HG02642 (cell line): Measurements from ENCODE around the gene PDS5A.
"Not testable (repeated sequence)": the region's sequence is repeated elsewhere in the genome, so short reads cannot be mapped to it uniquely, and the experiment has no call there.

Source experiments
- ATAC-seq: cut with Tn5 transposase; IDR thresholded peaks from one replicate; pipeline ENCODE4 v1.9.1; 2021; ENCODE audit warnings: mild to moderate bottlenecking; ENCODE audit not compliant: unreplicated experiment, poor library complexity

PDS5A gene

GRCh38 chr4:39905019-39905418 lies 72.7 kb downstream of the PDS5A start:
- ATAC-seq: not testable (repeated sequence)

DNA sequence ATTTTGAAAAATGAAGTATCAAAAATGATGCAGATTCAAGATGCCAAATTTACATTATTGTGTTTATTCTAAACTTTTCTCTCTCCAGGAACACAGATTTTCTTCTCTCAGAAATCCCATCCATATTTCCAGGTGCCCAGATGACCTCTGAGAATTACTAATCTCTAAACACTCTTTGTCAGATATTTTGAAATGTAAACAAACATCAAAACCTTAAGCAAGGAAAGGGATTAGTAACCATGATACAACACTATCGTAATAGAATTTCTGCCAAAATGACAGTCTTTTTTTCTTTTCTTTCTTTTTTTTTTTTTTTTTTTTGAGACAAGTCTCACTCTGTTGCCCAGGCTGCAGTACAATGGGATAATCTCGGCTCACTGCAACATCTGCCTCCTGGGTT lies 76.7 kb downstream of the PDS5A start:
- no peak for ATAC-seq

DNA sequence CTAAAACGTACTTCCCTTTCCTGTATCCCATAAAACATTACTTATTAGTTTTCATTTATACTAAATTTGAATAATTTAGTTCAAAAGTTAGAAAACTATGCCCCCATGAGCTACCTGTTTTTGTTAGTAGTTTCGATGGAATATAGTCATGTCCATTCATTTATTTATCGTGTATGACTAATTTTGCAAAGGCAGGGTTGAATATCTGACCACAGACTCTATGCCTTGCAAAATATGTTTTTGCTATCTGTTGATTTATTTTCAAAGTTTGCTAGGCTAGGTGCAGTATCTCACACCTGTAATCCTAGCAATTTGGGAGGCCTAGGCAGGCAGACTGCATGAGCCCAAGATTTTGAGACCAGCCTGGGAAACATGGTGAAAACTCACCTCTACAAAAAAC lies 78.4 kb downstream of the PDS5A start:
- ATAC-seq: no peak

- ATAC-seq: no peak
Observed at GRCh38 chr4:39898015-39898414, 79.7 kb downstream of the PDS5A start.

GRCh38 chr4:39893693-39894072 lies 84.0 kb downstream of the PDS5A start:
- ATAC-seq: no peak

GRCh38 chr4:39892988-39893692 lies 84.6 kb downstream of the PDS5A start:
- no peak for ATAC-seq

DNA sequence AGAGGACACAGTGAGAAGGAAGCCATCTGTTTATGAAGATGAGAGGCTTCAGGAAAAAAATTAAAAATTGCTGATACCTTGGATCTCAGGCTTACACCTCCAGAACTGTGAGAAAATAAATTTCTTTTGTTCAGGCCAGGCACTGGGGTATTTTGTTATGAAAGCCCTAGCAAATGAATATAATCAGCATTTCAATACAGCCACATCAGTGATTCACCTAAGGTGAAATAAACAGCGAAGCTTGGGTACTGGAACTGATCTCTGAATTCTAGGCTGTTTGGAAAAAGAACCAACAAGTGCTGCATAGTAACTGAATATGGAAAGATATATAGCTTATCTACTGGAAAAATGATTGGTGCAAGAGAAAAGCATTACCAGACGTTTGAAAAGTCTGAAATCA lies 88.5 kb downstream of the PDS5A start:
- no peak for ATAC-seq

GRCh38 chr4:39888541-39888940 lies 89.2 kb downstream of the PDS5A start:
- ATAC-seq: no peak

DNA sequence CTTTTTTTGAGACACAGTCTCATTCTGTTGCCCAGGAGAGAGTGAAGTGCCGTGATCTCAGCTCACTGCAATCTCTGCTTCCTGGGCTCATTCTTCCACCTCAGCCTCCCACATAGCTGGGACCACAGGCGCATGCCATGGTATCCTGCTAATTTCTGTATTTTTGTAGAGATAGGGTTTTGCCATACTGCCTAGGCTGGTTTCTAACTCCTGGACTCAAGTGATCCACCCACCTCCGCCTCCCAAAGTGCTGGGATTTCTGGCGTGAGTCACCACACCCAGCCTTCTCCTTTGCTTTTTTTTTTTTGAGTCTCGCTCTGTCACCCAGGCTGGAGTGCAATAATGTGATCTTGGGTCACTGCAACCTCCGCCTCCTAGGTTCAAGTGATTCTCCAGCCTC lies 94.1 kb downstream of the PDS5A start:
- no peak for ATAC-seq

DNA sequence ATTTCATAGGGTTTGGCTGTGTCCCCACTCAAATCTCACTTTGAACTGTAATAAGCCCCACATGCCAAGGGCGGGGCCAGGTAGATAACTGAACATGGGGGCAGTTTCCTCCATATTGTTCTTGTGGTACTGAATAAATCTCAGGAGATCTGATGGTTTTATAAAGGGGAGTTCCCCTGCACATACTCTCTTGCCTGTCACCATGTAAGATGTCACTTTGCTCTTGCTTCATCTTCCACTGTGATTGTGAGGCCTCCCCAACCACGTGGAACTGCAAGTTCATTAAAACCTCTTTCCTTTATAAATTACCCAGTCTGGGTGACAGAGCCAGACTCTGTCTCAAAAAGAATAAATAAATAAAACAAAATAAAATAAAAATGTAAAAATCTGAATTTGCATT lies 95.9 kb downstream of the PDS5A start:
- no peak for ATAC-seq

DNA sequence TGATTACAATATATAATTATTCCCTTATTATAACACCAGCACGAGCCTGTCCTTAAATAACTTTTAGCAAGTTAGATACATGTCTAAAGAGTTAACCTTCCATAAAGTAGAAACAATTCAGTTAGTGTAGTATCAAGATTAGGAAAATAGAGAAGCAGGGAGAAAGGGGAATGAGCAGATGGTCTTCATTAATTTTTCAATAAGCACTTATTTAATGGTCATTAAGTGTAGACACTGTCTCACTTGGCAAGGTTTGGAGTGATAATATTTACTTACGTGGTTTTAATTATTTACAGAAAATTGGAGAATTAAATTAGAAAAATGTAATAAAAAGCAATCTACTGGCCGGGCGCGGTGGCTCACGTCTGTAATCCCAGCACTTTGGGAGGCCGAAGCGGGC lies 99.7 kb downstream of the PDS5A start:
- no peak for ATAC-seq

DNA sequence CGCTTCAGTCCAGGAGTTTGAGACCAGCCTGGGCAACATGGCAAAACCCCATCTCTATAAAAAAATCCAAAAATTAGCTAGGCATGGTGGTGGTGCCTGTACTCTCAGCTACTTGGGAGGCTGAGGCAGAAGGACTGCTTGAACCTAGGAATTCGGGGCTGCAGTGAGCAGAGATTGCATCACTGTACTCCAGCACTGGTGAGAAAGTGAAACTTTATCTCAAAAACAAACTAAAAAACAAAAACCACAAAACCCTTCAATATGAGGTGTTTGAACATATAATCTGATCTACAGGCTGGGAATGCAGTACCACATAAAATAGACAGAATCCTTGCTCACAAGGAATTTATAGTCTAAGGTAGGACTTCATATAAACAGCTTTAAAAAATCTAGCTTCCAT lies 103.9 kb downstream of the PDS5A start:
- no peak for ATAC-seq

DNA sequence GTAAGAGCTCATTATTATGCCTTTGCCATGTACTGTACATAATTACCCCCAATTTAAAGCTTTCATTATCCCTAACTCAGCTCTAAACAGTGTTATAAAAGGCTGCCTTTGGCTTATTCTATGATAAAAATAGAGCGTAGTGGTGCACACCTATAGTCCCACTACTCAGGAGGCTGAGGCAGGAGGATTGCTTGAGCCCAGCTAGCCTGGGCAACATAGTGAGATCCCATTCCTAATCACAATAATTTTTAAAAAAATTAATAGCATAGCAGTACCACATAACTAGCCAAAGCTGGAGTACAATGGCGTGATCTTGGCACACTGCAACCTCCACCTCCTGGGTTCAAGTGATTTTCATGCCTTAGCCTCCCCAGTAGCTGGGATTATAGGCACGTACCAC lies 112.4 kb downstream of the PDS5A start:
- ATAC-seq: no peak

DNA sequence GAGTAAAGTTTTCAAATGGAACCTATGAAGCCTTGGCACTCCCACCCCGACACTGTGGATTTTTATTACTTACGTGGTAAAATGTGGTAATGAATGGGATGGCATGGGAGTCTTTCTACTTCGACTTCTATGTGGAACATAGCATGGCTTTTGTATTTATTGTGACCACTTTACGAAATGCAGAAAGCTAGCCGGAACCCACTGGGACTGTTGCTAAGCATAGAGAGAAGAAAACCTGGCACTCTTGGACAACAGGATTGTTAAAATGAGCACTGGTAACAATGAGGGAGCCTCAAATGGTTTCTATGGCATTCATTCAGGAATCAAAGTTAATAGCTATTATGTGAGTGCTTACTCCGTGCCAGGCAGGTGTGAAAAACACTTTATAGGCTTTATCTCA lies 113.3 kb downstream of the PDS5A start:
- ATAC-seq: no peak

GRCh38 chr4:39860804-39861203 lies 116.9 kb downstream of the PDS5A start:
- ATAC-seq: no peak

- ATAC-seq: no peak
Observed at GRCh38 chr4:39855909-39856512, 121.7 kb downstream of the PDS5A start.

DNA sequence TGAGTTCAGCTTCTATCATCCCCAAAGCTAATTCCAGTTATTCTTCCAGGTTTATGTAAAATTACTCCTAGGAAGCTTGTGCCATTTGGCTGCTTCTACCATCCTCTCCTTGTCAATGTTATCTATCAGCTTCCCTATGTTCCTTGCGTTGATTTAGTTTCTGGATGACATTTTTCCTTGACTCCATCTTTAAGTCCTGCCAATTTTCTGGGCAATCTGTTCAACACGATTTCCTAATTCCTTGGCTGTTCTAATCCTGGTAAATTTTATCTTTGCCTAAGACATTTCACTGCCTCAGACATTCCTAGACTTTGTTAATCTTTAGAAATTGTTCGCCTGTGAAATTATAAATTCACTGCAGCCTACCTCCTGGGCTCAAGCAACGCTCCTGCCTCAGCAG lies 125.1 kb downstream of the PDS5A start:
- no peak for ATAC-seq

DNA sequence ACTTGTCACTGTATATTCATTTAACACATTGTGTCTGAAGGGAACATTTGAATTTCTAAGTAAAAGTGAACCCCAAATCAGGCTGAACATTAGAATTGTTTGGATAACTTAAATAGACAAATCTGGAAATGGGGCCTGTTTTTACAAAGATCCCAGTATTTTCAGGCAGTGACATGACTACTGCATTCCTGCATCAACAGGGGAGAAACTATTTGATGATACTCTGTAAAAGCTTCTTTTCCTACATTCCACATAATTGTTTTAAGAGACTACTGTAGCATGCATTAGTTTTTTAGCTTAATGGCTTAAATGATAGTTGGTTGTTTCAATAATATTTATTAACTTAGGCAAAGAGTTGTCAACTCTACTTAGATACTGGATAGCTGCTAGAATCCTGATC lies 127.0 kb downstream of the PDS5A start:
- no peak for ATAC-seq

DNA sequence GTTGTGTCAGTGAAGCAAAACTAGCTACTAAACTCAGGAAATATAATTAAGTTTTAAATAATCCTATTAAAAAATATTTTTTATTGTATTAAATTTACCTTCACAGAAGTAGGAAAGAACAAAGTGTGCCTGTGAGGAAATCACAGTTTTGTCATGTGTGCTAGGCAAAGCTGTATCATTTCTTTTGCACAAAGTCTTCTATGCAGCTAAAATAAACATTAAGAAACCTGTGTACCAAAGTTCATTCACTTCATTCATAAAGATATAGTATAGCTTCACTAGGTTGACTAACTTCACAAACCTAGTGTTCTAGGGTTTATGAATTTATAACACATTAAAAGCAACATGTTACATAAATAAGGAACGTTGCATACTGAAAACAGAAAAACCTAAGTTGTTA lies 131.0 kb downstream of the PDS5A start:
- ATAC-seq: no peak

GRCh38 chr4:39846120-39846519 lies 131.6 kb downstream of the PDS5A start:
- no peak for ATAC-seq

- no peak for ATAC-seq
Observed at GRCh38 chr4:39841894-39842293, 135.8 kb downstream of the PDS5A start.

- not testable (repeated sequence) for ATAC-seq
Observed at GRCh38 chr4:39840516-39840915, 137.2 kb downstream of the PDS5A start.
